Upper lobe of left lung (tissue), 6 donors: ENCODE measurements around the gene DOCK1. TPM values are rescaled to one million over a fixed set of nuclear protein-coding genes. Genes with fewer than 3 reads are reported as not detected.

ENCODE experiments used
- ATAC-seq, 2 donors: fragments of 200-7000 bp; cut with Tn5 transposase; one replicate each; pipeline ENCODE4 v1.9.1; 2022; ENCODE audit warnings: mild to moderate bottlenecking in 2 of 2, moderate library complexity in 2 of 2; ENCODE audit not compliant: low FRiP score in 2 of 2
- DNase-seq, 2 donors: peaks; one replicate each; pipeline ENCODE4 v3.0.0-alpha.2; 2019 to 2020
- H3K27ac ChIP-seq, 4 donors: fragments of 200-600 bp; sonication (generic); one replicate each; pipeline ENCODE4 v1.5.1; 2016 to 2019
- H3K27me3 ChIP-seq, 4 donors: fragments of 200-600 bp; sonication (generic); one replicate each; pipeline ENCODE4 v1.5.1; 2017 to 2019
- H3K36me3 ChIP-seq, 4 donors: fragments of 200-600 bp; sonication (generic); one replicate each; pipeline ENCODE4 v1.5.1; 2016 to 2019
- H3K4me1 ChIP-seq, 4 donors: fragments of 200-600 bp; sonication (generic); one replicate each; pipeline ENCODE4 v1.5.1; 2018 to 2019
- H3K4me3 ChIP-seq, 4 donors: fragments of 200-600 bp; sonication (generic); one replicate each; pipeline ENCODE4 v1.5.1; 2017 to 2019; ENCODE audit warnings: mild to moderate bottlenecking in 2 of 4, moderate library complexity in 1 of 4
- H3K9me3 ChIP-seq, 4 donors: fragments of 200-600 bp; sonication (generic); one replicate each; pipeline ENCODE4 v1.5.1; 2018 to 2019
- EP300 ChIP-seq, 4 donors: sonication (generic); formaldehyde crosslinking; IDR thresholded peaks; one replicate each; pipeline ENCODE4 v1.5.1; 2017; ENCODE audit warnings: antibody characterized with exemption in 4 of 4, control low read depth in 2 of 4
- POLR2A ChIP-seq, 4 donors: fragments of 450-650 bp; IDR thresholded peaks; one replicate each; pipeline ENCODE4 v1.5.1; 2016 to 2017; ENCODE audit warnings: antibody characterized with exemption in 4 of 4, mild to moderate bottlenecking in 2 of 4
- POLR2AphosphoS5 ChIP-seq, 2 donors: sonication (generic); formaldehyde crosslinking; IDR thresholded peaks; one replicate each; pipeline ENCODE4 v1.5.1; 2017; ENCODE audit warnings: antibody characterized with exemption in 2 of 2
- WGBS, 2 donors: methylation state at CpG; one replicate each; pipeline ENCODE4 v1.1.5; 2017 to 2018; 5-methylcytosine and 5-hydroxymethylcytosine counted together
- total RNA-seq, 6 donors: library from RNA; depleted of rRNA in 4 of 6; stranded (reverse); fragments of >200 nt in 4 of 6; gene quantifications; one replicate each; pipeline versions ENCODE4 v1.1.0 to v1.2.1, GENCODE V29; 2016 to 2021
- TF ChIP-seq, protein P1 (sequence below), 6 experiments: fragments of 450-650 bp in 4 of 6; fragments of 200-600 bp in 2 of 6; sonication (generic) in 2 of 6; IDR thresholded peaks; one replicate each; pipeline ENCODE4 v1.5.1; 2016 to 2019; ENCODE audit warnings: antibody characterized with exemption in 6 of 6
- donor health status: DM: no; HTN: no; CAD: no; lungs with moderate emphysema.
- donor health status: DM: no; HTN: yes; CAD: no; lungs with severe emphysema.

Gene DOCK1
- total RNA-seq, 6 donors from 2014 or later, result 37.5 to 63.9 (median 45.8) TPM

DNA sequence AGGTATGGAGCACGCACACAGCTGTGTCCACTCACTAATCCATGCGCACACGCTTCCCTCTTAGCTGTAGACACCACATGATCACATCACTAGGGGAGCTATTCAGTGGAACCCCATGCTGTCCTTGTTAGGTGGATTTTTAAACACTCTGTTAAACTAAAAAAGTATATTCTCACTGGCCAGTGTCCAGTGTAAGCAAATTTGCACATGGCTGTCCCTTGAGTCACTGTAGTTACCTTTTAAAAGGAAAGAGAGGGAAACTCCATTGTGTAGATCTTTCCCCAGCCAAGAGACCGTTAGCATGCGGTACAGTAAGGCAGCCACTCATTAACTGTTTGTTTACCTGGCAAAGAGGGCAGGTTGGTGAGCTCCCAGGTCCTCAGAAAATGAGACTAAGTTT is 372.8 kb downstream of the DOCK1 start:
- H3K4me1 ChIP-seq, result peaks cover 0 to 6% (median 2%) of the 10 kb centered on the region in 4 donors
- no peaks in the 10 kb centered on the region for H3K9me3 ChIP-seq
- ATAC-seq (no peak), DNase-seq (no peak)
- H3K36me3 ChIP-seq, result no peaks in the 10 kb centered on the region
- H3K27ac ChIP-seq, result no peak overlapping the region
- H3K27me3 ChIP-seq, result no peaks in the 10 kb centered on the region
- WGBS, 2 donors, result 66 to 68% methylated on average over 5 of the region's 5 CpGs
- H3K4me3 ChIP-seq, result no peak overlapping the region
- no peak for TF ChIP-seq EP300 (IDR thresholded peaks at IDR 0.05)
- no peak for TF ChIP-seq POLR2AphosphoS5 (IDR thresholded peaks at IDR 0.05)
- no peak for TF ChIP-seq POLR2A (IDR thresholded peaks at IDR 0.05)

DNA sequence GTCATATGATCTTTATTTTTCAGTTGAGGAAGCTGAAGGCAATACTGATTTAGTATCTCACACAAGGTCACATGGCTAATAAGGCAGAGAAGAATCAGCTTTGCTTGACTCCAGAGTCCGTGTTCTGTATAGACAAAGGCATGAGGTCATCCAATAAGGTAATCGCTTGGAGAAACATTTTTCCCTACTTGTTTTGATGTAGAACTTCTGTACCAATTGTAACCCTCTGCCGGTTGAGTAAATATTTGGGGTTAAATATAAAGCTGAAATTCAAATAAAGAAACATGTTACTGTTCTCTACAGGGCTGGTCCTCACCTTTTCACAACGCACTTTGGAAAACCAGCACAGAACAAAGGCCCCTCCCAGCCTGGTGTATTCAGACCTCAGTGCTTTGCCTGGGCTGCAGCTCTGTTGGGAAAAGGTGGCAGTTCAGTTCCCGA is 374.1 kb downstream of the DOCK1 start:
- WGBS, 2 donors, result 60 to 67% methylated on average over 5 of the region's 5 CpGs
- Histone ChIP-seq H3K36me3 (no peaks in the 10 kb centered on the region), H3K9me3 (no peaks in the 10 kb centered on the region), H3K4me3 (no peak overlapping the region), H3K27me3 (no peaks in the 10 kb centered on the region), H3K4me1 (peaks cover 0 to 6% (median 2%) of the 10 kb centered on the region in 4 donors), H3K27ac (no peak overlapping the region)
- DNase-seq (no peak), ATAC-seq (no peak)
- TF ChIP-seq EP300 (IDR thresholded peaks at IDR 0.05), result no peak

DNA sequence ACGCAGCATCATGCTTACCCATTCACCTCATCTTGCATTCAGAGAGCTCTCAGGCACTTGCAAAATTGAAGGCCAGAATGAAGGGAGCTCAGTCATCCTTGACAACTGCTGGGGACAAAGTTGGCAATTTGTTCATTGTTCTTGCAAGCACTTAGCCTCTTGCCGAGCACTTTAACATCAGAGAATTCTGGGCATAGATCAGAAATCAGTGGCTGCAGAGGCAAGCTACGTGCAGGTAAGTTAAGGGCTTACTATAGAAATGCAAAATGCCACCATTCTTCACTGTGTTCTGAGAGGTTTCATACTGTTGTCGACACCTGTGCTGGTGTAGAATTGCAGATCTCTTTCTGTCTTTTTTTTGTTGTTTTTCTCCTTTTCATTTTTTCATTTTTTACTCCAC is 375.2 kb downstream of the DOCK1 start:
- Histone ChIP-seq H3K36me3 (no peaks in the 10 kb centered on the region), H3K27ac (no peak overlapping the region), H3K4me1 (peaks cover 0 to 6% (median 2%) of the 10 kb centered on the region in 4 donors), H3K27me3 (no peaks in the 10 kb centered on the region), H3K4me3 (no peak overlapping the region), H3K9me3 (no peaks in the 10 kb centered on the region)
- no peak for DNase-seq
- ATAC-seq, result no peak
- WGBS, 2 donors, result 92 to 97% methylated on average over 4 of the region's 4 CpGs
- TF ChIP-seq POLR2A (IDR thresholded peaks at IDR 0.05) (no peak), POLR2AphosphoS5 (IDR thresholded peaks at IDR 0.05) (no peak), EP300 (IDR thresholded peaks at IDR 0.05) (no peak)
- TF ChIP-seq, protein P1, sequence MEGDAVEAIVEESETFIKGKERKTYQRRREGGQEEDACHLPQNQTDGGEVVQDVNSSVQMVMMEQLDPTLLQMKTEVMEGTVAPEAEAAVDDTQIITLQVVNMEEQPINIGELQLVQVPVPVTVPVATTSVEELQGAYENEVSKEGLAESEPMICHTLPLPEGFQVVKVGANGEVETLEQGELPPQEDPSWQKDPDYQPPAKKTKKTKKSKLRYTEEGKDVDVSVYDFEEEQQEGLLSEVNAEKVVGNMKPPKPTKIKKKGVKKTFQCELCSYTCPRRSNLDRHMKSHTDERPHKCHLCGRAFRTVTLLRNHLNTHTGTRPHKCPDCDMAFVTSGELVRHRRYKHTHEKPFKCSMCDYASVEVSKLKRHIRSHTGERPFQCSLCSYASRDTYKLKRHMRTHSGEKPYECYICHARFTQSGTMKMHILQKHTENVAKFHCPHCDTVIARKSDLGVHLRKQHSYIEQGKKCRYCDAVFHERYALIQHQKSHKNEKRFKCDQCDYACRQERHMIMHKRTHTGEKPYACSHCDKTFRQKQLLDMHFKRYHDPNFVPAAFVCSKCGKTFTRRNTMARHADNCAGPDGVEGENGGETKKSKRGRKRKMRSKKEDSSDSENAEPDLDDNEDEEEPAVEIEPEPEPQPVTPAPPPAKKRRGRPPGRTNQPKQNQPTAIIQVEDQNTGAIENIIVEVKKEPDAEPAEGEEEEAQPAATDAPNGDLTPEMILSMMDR (IDR thresholded peaks at IDR 0.05), result no peak

DNA sequence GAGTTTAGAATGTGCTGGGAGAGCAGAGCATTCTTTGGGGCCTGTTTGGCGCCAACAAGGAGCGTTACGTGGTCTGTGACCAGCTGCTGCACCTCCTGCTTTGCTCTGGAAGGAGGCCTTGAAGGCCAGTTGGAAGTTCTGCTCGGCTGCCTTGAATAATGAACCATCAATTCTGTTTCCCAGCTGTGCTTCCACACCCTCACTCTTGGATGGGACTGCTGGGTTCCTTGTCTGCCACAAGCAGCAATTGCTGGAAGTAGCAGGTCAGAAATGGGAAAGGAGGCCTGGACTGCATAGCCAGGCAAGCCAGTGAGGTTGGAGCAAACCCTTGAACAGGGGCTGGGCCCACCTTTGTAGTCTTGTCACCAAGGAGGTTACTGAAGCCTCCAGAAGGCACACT is 377.8 kb downstream of the DOCK1 start:
- Histone ChIP-seq H3K4me3 (no peak overlapping the region), H3K27ac (no peak overlapping the region), H3K27me3 (no peaks in the 10 kb centered on the region), H3K36me3 (no peaks in the 10 kb centered on the region), H3K4me1 (peaks cover 0 to 6% (median 2%) of the 10 kb centered on the region in 4 donors), H3K9me3 (peaks cover 0 to 5% (median 2%) of the 10 kb centered on the region in 4 donors)
- DNase-seq (no peak), ATAC-seq (peak in 1 of 2 donors; percentile 64)
- no peak for TF ChIP-seq EP300 (IDR thresholded peaks at IDR 0.05)
- 75 to 91% methylated on average over 4 of the region's 4 CpGs for WGBS, 2 donors

DNA sequence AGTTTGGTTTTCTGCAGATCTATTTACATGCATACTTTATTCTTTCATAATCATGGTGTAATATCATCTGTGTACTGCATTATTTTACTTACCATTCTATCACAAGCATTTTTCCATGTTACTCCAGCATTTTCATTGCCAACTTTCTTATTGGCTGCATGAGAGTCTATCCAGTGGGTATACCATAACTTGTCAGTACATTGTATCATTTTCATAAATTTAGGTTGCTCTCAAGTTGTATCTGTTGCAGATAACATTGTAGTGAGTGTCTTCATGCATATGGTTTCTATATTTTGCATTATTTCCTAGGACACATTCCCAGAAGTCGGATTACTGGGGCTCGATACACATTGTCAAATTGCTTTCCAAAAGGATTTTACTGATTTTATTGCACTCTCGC is 378.3 kb downstream of the DOCK1 start:
- Histone ChIP-seq H3K27ac (no peak overlapping the region), H3K27me3 (no peaks in the 10 kb centered on the region), H3K36me3 (no peaks in the 10 kb centered on the region), H3K9me3 (peaks cover 0 to 6% (median 5%) of the 10 kb centered on the region in 4 donors), H3K4me3 (no peak overlapping the region), H3K4me1 (peaks cover 0 to 6% (median 0%) of the 10 kb centered on the region in 4 donors)
- TF ChIP-seq EP300 (IDR thresholded peaks at IDR 0.05) (no peak), POLR2AphosphoS5 (IDR thresholded peaks at IDR 0.05) (no peak), POLR2A (IDR thresholded peaks at IDR 0.05) (no peak)
- TF ChIP-seq, protein P1 (IDR thresholded peaks at IDR 0.05), result no peak
- ATAC-seq, result no peak
- DNase-seq, result no peak
- 87 to 92% methylated on average over 3 of the region's 3 CpGs for WGBS, 2 donors

DNA sequence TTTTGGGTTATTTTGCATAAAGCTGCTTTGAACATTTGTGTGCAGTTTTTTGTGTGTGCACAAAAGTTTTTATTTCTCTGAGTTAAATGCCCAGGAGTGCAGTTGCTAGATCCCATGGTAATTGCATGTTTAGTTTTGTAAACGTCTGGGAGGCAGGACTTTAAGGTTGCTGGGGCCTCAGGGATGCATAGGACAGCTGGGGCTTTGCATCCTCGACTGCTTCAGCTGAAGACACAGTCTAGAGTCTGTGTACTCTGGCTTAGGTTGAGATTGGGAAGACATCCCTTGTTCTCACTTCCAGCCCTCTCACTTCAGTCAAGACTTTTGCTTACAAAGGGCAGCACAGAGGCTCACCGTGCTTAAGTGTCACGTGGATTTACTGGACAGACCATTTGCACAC is 385.6 kb downstream of the DOCK1 start:
- DNase-seq (no peak), ATAC-seq (no peak)
- TF ChIP-seq EP300 (IDR thresholded peaks at IDR 0.05) (no peak), POLR2AphosphoS5 (IDR thresholded peaks at IDR 0.05) (no peak)
- H3K36me3 ChIP-seq, result no peaks in the 10 kb centered on the region
- H3K27me3 ChIP-seq, result no peaks in the 10 kb centered on the region
- H3K4me3 ChIP-seq, result no peak overlapping the region
- H3K9me3 ChIP-seq, result peaks cover 0 to 6% (median 5%) of the 10 kb centered on the region in 4 donors
- no peaks in the 10 kb centered on the region for H3K4me1 ChIP-seq
- 73 to 86% methylated on average over 4 of the region's 4 CpGs for WGBS, 2 donors
- no peak overlapping the region for H3K27ac ChIP-seq

DNA sequence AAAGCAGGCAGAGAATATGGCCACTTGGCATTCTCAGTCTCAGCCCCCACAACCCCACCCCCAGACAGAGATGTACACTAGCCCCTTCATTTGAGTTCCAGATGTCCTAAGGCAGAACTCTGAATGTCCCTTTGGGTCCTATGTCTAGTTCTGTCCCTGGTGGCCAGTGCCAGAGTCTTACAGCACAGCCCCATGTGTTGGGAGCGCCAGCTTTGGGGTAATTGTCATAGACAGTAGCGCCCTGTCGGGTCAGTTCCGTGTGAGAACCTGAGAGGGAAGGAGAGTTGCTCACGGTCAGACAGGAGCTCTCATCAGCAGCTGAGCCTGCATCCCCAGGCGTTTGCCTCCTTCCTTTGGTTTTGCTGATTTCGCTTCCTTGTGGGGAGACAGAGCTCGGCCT is 386.1 kb downstream of the DOCK1 start:
- Histone ChIP-seq H3K4me1 (no peaks in the 10 kb centered on the region), H3K36me3 (no peaks in the 10 kb centered on the region), H3K27ac (no peak overlapping the region), H3K4me3 (no peak overlapping the region), H3K9me3 (peaks cover 0 to 6% (median 5%) of the 10 kb centered on the region in 4 donors), H3K27me3 (no peaks in the 10 kb centered on the region)
- no peak for TF ChIP-seq POLR2AphosphoS5 (IDR thresholded peaks at IDR 0.05)
- TF ChIP-seq EP300 (IDR thresholded peaks at IDR 0.05), result no peak
- no peak for TF ChIP-seq POLR2A (IDR thresholded peaks at IDR 0.05)
- TF ChIP-seq, protein P1 (IDR thresholded peaks at IDR 0.05), result no peak
- ATAC-seq (no peak), DNase-seq (no peak)
- 87 to 93% methylated on average over 6 to 8 of the region's 8 CpGs for WGBS, 2 donors
